ENCODE results near the gene IBA57.

DNA sequence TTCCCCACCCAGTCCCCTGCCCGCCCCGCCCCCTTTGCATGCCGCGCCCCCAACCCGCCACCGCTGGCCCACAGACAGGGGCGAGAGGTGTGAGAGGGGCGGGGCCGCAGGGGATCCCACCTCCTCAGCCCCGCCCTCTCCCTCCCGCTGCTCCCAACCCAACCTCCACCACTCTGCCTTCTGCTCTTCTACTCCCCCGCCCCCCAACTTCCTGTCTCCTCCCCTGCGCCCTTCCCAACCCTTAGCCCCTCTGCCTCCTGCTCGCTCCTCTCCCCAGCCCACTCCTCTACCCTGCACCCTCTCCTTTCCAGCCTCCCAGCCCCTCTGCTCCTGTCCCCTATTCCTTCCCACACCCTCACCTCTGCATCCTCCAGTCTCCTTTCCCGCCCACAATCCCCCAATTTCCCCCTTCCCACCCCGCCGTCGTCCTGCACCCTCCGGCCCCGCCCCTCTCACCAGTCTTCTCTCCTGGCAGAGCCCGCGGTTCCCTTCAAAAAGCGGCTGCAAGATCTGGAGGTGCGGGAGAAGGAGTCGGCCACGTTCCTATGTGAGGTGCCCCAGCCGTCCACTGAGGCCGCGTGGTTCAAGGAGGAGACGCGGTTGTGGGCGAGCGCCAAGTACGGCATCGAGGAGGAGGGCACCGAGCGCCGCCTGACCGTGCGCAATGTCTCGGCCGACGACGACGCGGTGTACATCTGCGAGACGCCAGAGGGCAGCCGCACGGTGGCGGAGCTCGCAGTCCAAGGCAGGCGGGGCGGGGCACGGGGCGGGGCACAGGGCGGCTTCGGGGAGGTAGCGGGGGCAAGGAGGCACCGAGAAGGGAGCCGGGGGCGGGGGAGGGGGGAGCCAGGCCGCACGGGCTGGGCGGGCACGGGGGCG, 47.6 kb downstream of the IBA57 start:
- TF ChIP-seq, protein P1, sequence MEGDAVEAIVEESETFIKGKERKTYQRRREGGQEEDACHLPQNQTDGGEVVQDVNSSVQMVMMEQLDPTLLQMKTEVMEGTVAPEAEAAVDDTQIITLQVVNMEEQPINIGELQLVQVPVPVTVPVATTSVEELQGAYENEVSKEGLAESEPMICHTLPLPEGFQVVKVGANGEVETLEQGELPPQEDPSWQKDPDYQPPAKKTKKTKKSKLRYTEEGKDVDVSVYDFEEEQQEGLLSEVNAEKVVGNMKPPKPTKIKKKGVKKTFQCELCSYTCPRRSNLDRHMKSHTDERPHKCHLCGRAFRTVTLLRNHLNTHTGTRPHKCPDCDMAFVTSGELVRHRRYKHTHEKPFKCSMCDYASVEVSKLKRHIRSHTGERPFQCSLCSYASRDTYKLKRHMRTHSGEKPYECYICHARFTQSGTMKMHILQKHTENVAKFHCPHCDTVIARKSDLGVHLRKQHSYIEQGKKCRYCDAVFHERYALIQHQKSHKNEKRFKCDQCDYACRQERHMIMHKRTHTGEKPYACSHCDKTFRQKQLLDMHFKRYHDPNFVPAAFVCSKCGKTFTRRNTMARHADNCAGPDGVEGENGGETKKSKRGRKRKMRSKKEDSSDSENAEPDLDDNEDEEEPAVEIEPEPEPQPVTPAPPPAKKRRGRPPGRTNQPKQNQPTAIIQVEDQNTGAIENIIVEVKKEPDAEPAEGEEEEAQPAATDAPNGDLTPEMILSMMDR (optimal IDR thresholded peaks at IDR 0.05 in 1 of 3, IDR thresholded peaks at IDR 0.05 in 1 of 3, conservative IDR thresholded peaks at IDR 0.05 in 1 of 3; ENCODE audit: extremely low read depth in 1 of 3, insufficient read depth in 2 of 3, low read length in 3 of 3) = peak; percentile 31 to 94 (median 72)
- TF ChIP-seq EZH2 (IDR thresholded peaks at IDR 0.05; ENCODE audit: low read length) = no peak

All from keratinocyte (primary cell).